GM21737 (cell line): ENCODE measurements around the gene TTC28.

Source experiments
- ATAC-seq: cut with Tn5 transposase; IDR thresholded peaks from one replicate; pipeline ENCODE4 v1.9.1; 2021; ENCODE audit warnings: mild to moderate bottlenecking, moderate library complexity; ENCODE audit not compliant: unreplicated experiment

TTC28 gene

DNA sequence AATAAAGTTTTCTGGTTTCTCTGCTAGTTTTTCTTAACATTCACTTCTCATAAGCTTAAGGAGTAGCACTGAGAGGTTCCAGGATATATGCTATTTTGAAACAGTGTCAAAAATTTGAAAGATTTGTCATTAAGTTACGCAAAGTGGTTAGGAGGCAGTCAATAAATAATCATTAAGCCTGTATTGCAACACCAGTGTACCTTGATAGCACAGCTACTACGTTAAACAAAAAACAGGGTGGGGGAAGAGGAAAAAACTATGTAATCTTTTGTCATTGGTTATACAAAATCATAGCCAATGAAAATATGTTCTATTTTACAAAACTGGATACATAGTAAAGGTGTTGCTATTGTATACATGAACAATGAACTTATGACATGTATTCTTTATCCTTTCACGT lies 730.2 kb downstream of the TTC28 start:
- ATAC-seq = no peak

DNA sequence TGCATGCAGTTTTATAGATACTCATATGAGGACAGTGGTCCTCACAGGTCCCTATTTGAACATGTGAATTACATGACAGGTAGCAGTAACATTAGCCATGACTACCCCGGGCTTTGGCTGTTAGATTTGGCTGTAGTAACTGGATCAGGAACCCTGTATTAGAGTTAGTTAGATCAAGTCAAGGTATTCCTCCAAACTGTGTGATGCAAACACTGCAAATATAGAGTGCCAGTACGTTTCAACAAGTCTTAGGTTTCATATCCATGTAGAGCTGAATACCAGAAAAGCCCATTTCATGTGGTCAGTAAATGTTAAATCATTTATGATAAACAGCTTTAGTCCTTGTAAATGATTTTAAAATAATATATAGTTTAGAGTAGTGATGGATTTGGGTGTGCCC lies 731.1 kb downstream of the TTC28 start:
- ATAC-seq = no peak

DNA sequence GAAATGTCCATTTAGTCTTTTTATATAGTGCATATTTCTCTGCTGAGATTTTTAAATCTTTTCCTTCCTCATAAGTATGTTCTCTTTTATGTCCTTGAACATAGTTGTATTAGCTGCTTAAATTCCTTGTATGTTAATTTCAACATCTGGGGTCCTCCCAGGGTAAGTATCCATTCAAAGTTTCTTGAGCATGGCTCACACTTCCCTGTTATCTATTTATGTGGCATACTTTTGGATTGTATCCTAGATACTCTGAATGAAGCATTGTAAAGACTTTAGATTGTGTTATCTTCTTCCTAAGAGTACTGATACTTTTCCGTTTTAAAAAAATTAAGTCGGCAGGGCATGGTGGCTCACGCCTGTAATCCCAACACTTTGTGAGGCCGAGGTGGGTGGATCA lies 732.2 kb downstream of the TTC28 start:
- ATAC-seq = no peak

DNA sequence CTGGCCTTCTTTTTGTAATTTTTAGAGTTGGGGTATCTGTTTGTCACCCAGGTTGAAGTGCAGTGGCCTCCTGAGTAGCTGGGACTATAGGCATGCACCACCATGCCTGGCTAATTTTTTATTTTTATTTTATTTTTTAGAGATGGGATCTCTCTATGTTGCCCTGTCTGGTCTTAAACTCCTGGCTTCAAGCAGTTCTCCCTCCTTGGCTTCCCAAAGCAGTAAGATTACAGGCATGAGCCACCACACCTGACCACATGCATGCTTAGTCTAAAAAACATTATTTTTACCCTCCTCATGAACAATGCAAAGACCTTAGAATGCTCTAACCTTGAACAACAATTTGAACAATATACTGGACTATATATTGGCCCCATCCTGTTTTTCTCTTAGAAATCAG lies 738.5 kb downstream of the TTC28 start:
- ATAC-seq = no peak

DNA sequence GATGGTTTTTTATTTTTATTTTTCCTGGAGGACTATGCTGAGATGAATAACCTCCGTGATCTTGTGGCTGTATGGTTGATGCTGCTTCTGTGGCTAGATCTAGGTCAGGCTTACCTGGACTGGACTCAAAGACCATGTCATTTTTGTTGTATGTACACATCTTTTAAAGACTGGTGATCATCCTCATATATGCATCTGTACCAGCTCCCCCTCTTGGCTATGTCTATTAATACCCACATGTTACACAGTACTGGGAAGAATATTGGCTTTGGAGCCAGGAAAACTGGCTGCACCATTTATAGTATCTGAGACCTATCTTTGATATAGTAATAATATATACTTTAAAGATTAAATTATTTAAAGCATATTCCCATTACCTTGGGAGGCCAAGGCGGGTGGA lies 742.2 kb downstream of the TTC28 start:
- no peak for ATAC-seq

DNA sequence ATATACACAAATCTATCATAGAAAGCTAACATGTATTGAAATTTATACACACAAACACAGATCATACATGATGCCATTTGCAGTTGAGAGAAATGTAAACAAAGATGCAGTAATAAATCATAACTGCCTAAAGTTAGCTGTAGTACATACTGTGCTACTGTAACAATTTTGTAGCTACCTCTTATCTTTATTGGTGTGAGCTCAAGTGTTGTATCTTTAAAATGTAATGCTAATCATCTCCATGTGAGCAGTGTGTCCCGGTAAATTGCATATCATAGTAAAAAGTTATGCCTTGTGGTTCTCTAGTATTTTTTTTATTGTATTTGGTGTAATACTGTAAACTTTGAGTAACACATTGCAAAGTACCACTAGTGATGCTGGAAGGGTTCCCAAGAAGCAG lies 743.7 kb downstream of the TTC28 start:
- ATAC-seq = no peak

DNA sequence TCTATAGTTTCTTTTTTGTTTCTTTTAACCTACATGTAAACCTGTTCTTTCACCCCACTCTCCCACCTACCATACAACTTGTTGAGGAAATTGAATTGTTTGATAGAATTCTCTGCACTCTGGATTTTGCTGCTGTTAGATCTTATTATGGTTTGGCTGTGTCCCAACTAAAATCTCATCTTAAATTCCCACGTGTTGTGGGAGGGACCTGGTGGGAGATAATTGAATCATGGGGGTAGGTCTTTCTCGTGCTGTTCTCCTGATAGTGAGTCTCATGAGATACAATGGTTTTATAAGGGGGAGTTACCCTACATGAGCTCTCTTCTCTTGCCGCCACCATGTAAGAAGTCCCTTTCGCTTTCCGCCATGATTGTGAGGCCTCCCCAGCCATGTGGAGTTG lies 745.6 kb downstream of the TTC28 start:
- ATAC-seq = no peak

DNA sequence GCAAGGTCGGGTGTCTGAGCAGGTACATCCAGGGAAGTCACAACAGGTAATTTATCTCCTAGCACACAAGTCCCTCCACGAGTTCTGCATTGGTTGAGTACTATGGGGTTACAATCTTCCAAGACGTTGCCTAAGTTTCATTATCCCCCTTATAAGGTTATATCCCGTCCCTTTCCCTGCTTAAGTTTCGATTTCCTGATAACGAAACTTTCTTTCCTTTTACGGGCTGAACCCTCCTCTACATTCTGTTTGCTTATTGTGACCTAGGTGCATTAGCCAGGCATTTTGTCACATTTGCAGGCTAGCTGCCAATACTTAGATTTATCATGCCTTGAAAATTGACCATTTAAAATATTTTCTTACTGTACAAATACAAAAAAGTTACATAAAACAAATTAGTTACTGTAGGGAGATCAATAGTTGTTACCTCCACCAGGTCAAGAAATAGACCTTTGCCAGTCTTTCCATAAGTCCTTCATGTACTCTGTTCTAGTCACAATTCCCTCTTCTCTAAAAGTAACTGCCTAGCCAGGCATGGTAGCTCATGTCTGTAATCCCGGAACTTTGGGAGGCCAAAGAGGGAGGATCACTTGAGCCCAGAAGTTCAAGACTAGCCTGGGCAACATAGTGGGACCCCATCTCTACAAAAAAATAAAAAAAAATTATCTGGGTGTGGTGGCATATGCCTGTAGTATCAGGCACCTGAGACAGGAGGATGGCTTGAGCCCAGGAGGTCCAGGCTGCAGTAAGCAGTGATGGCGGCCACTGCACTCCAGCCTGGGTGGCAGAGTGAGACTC lies 746.3 kb downstream of the TTC28 start:
- ATAC-seq = no peak

DNA sequence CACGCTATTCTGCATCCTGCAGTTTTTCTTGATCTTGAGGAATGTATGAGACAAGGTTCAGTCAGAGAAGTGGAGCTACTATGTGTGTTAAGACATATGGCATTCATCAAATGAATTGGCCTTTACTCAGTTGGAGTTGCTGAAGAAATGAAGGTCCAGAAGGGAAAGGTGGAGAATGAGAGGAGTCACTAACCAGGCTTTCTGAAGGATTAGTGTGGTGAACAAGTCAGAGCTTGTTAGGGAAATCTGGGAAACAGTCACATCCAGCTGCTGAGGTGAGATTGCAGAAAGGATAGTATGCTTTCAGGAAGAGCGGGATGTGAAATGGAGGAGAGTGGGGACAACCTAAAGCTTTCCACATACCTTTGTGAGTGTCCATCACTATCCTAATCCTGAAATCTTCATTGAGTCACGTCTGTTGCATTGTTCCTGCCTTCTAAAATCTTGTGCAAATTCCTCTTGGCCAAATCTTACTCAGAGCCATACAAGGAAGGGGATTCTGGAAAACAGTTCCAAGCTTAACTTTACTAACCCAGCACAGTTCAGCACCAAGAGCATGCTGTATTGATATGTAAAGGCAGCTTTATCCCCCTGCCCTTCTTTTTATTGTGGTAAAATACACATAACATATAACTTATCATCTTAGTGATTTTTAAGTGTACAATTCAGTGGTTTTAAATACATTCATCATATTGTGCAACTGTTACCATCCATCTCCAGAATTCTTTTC lies 749.1 kb downstream of the TTC28 start:
- no peak for ATAC-seq
